ENCODE measurements around the gene L3MBTL2.
"Not testable (repeated sequence)": the region's sequence is repeated elsewhere in the genome, so short reads cannot be mapped to it uniquely, and the experiment has no call there.

Gene L3MBTL2

DNA sequence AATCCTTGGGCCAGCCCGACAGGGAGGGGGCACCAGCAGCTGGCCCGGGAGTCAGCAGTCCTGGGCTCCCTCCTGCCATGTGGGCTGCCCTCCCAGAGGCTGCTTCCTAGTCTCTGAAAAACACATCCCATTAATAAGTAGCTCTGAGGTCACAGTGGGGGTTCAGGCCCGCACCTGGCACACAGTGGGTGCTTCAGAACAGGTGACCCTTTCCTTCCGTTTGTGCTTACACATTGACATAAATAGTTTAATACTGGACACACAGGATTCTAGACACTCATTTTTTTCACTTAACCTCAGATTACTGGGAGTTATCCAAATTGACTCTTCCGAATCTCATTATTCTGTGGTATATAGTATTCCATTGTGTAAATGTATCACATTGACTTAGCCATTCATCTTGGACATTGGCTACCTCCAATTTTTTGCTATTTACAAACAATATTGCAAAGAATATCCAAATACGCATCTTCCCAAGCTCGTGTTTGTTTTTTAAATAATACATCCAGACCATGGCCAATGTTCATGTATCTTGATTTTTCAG, 36.1 kb downstream of the L3MBTL2 start:
- no peak for DNase-seq (ENCODE audit: low read depth)

GRCh38 chr22:41242396-41243117, 37.4 kb downstream of the L3MBTL2 start:
- no peak for DNase-seq (ENCODE audit: low read depth)

DNA sequence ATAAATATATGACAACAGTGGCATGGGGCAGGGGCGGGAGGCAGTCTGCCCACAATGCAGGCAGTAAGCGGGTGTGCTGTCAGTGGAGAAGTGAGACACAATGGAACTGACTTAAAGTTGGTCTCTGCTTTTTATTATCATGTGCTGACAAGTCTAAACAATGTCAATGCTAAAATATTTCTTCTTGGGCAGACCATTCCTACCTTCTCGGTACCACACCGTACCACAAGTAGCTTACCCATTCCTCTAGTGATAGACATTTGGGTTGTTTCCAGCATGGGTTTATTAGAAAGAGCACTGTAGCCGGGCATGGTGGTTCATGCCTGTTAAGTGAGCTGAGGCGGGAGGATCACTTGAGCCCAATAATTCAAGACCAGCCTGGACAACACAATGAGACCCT, 38.2 kb downstream of the L3MBTL2 start:
- no peak for DNase-seq (ENCODE audit: low read depth)

- no peak for DNase-seq (ENCODE audit: low read depth)
Observed at GRCh38 chr22:41245917-41246499, 40.9 kb downstream of the L3MBTL2 start.

DNA sequence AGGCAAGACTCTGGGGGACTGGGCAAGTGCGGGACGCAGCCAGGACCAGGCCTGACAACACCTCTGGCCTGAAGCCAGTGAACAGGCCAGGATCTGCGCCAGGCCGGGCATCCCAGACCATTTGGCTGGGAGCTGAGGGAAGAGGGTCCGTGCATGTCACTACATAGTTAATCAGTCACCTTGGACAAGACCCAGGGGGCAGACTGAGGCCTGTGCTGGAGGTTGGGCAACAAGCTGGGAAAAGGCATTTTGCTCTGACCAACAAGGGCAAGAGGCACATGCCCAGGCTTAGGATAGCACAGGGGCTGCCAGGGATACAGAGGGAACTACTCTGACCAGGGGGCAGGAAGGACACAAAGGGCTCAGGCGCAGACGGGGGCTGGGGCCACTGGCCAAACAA, 42.6 kb downstream of the L3MBTL2 start:
- no peak for DNase-seq (ENCODE audit: low read depth)

- no peak for DNase-seq (ENCODE audit: low read depth)
Observed at GRCh38 chr22:41248314-41248713, 43.2 kb downstream of the L3MBTL2 start.

GRCh38 chr22:41248758-41249157, 43.6 kb downstream of the L3MBTL2 start:
- DNase-seq (ENCODE audit: low read depth) = no peak

- no peak for DNase-seq (ENCODE audit: low read depth)
Observed at GRCh38 chr22:41249442-41249841, 44.3 kb downstream of the L3MBTL2 start.

GRCh38 chr22:41250127-41250526, 45.0 kb downstream of the L3MBTL2 start:
- DNase-seq (ENCODE audit: low read depth) = no peak

- no peak for DNase-seq (ENCODE audit: low read depth)
Observed at GRCh38 chr22:41252365-41252764, 47.3 kb downstream of the L3MBTL2 start.

- no peak for DNase-seq (ENCODE audit: low read depth)
Observed at GRCh38 chr22:41254230-41254629, 49.1 kb downstream of the L3MBTL2 start.

DNA sequence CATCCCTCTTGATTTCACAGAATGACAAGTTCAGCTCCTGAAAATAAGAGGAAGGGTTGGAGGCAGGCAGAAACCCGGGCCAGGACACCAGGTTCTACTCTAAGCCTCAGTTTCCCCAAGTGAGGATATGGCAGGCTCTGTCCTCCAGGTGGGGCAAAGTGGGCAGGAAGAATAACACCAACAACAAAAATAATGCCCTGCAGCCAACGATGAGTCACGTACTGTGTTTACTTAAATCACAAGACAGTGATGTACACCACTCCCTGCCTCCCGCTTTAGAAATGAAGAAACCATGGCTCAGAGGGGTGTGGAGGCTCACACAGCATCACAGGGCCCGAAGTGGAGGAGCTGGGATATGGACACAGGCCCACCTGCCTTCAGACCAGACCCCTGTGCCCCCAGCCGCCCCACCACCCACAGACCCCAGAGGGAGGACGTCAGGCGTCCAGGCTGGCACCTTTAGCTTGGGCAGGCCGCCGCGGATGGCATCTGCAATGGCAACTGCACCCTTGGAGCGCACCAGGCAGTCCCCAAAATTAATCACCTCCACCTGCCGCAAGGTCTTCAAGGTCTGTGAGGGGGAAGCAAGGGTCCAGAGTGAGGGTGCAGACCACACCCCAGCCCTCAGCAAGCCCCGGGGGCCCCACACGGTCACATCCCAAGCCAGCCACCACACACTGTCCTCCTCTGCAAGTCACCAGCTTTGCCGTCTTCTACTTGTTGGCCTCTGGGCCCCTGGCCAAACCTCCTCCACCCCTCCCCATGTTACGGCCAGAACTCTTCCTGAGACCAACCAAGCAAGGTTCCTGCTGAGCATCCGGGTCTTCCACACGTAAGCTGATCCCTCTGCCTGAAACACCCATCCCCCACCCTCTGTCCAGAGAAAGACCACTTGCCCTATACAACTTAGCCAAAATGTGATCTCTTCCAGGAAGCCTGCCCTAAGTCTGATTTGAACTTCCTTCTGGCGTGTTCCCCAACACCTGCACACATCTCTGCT, 51.4 kb downstream of the L3MBTL2 start:
- no peak for DNase-seq (ENCODE audit: low read depth)

- no peak for DNase-seq (ENCODE audit: low read depth)
Observed at GRCh38 chr22:41257696-41258095, 52.6 kb downstream of the L3MBTL2 start.

- DNase-seq (ENCODE audit: low read depth) = not testable (repeated sequence)
Observed at GRCh38 chr22:41259756-41260155, 54.6 kb downstream of the L3MBTL2 start.

DNA sequence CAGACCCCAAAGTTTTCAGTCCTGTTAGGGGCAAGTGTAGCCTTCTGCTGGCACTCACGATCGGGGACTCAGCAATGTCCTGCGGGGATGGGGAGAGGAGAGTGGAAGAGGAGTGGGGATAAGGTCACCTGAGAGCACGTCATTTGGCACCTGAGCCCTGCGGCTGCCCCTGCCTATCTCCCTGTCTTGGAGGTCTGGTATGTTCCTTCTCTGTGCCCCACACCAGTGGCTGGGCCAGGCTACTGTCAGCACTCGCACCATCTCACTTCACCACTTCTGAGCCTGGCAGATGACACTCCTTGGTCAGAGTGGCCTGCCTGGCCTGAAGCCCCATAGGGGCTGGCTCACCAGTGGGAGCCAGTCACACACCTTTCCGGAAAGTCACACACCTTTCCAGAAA, 55.8 kb downstream of the L3MBTL2 start:
- no peak for DNase-seq (ENCODE audit: low read depth)

DNA sequence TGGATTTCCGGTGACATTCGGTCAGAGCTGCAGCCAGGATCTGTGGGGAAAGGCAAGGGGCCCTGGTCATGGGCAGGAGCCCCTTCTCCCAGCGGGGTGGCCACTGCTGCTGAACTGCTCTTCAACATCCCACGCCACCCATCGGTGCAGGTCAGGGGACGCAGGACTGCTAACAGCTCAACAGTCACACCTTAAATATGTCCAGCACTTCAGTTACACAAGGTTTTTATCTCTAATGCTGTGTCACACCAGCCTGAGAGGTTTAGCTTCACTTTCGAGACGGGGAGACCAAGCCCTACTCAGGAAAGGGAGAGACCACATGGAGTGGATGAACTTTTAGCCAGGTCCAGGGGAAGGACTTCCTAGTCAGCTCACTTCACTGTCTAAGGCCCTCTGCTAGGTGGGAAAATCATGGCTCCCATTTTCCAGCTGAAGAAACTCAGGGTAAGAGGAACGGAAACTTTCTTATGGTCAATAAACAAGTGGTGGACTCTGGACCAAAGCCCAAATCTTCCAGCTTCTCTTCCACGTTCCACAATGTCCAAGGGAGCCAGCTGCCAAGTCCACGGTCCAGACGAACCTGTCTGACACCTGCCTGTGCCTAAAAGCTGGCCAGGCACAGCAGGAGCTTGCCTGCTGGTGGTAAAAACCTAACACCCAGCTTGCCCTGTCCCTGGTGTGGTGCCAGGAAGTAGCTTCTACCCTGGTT, 56.6 kb downstream of the L3MBTL2 start:
- DNase-seq (ENCODE audit: low read depth) = no peak

GRCh38 chr22:41262250-41262765, 57.2 kb downstream of the L3MBTL2 start:
- DNase-seq (ENCODE audit: low read depth) = no peak

GRCh38 chr22:41263704-41264103, 58.6 kb downstream of the L3MBTL2 start:
- no peak for DNase-seq (ENCODE audit: low read depth)

DNA sequence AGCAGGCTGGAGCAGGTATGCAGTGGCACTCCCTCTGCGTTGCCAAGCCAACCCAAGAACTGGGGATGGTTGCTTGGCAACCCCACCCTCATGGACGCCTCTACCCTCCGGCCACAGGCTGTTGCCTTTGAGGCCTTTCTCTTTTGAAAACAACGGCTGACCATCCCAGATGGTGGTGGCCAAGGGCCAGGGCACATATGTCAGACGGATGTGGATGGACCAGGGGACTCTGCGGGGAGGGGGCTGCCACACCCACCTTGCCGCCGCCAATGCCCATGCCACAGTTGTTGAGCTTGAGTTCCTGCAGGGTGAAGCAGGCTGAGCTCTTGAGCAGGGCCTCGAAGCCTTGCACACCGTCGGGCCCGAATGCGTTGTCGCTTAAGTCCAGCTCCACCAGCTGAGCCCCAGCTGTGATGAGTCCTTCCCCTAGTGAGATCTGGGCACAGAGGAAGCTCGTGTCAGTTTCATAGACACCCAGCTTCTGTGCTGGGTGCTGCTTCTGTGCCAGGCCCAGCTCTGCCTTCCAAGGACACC, 59.4 kb downstream of the L3MBTL2 start:
- DNase-seq (ENCODE audit: low read depth) = no peak

DNA sequence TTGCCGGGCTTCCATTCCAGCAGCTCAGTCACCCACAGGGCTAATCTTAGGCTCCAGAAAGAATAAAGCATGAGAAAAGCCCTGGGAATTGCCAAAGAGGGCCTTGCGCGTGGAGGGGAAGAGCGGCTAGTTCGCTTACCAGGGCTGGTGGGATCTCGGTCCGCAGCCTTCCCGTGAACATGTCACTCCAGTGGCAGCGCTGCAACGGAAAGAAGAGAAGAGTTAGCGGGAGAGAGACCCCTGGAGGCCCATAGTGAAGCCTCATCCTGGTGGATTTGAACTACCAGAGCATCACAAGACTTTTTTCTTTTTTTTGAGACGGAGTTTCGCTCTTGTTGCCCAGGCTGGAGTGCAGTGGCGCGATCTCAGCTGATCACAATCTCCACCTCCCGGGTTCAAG, 62.8 kb downstream of the L3MBTL2 start:
- DNase-seq (ENCODE audit: low read depth) = no peak

GRCh38 chr22:41271787-41272186, 66.7 kb downstream of the L3MBTL2 start:
- DNase-seq (ENCODE audit: low read depth) = no peak

Data from stimulated activated CD8-positive, alpha-beta memory T cell treated with anti-CD3 and anti-CD28 coated beads, Interleukin-12 subunit alpha, Interleukin-12 subunit beta, amount 100 ng/mL, for 4 hours (primary cell).